Thymus (tissue), 11 donors: Measurements from ENCODE around the gene PEAK1. TPM values are rescaled to one million over a fixed set of nuclear protein-coding genes. Genes with fewer than 3 reads are reported as not detected.
"Not testable (repeated sequence)": the region's sequence is repeated elsewhere in the genome, so short reads cannot be mapped to it uniquely, and the experiment has no call there.

ENCODE experiments used
- DNase-seq, 9 donors: peaks; one replicate each; pipeline ENCODE4 v3.0.0-alpha.2; 2013; ENCODE audit warnings: low spot score in 9 of 9, low read depth in 6 of 9, missing footprints in 1 of 9
- H3K27ac ChIP-seq, 2 donors: one replicate each; pipeline ENCODE4 v1.5.1; 2013; ENCODE audit warnings: control low read depth in 1 of 2, low read depth in 1 of 2, low read length in 1 of 2, mild to moderate bottlenecking in 1 of 2, moderate library complexity in 1 of 2
- H3K27me3 ChIP-seq, 2 donors: one replicate each; pipeline ENCODE4 v1.5.1; 2013; ENCODE audit warnings: low read length in 1 of 2; ENCODE audit not compliant: control insufficient read depth in 2 of 2, insufficient read depth in 1 of 2
- H3K36me3 ChIP-seq, 2 donors: one replicate each; pipeline ENCODE4 v1.5.1; 2013; ENCODE audit warnings: low read length in 1 of 2, mild to moderate bottlenecking in 1 of 2, moderate library complexity in 1 of 2; ENCODE audit not compliant: control insufficient read depth in 2 of 2, insufficient read depth in 2 of 2
- H3K4me1 ChIP-seq, 2 donors: one replicate each; pipeline ENCODE4 v1.5.1; 2013; ENCODE audit warnings: low read length in 2 of 2; ENCODE audit not compliant: control insufficient read depth in 2 of 2, insufficient read depth in 2 of 2
- H3K4me3 ChIP-seq, 2 donors: one replicate each; pipeline ENCODE4 v1.5.1; 2013; ENCODE audit warnings: low read length in 2 of 2, control low read depth in 1 of 2, mild to moderate bottlenecking in 1 of 2
- H3K9me3 ChIP-seq, 2 donors: one replicate each; pipeline ENCODE4 v1.5.1; 2013; ENCODE audit warnings: low read length in 1 of 2, mild to moderate bottlenecking in 1 of 2; ENCODE audit not compliant: control insufficient read depth in 2 of 2, insufficient read depth in 1 of 2
- WGBS: extraction: QIAGEN DNeasy Blood & Tissue Kit; methylation state at CpG from one replicate; pipeline ENCODE4 v1.1.7; 2013; 5-methylcytosine and 5-hydroxymethylcytosine counted together
- polyA plus RNA-seq: library from polyadenylated mRNA; stranded (reverse); fragments of 200-250 nt; gene quantifications from one replicate; pipeline ENCODE4 v1.2.3, GENCODE V29; 2013
- total RNA-seq: library from RNA; stranded (reverse); fragments of 120-200 nt; gene quantifications from one replicate; pipeline ENCODE4 v1.2.4, GENCODE V29; 2013
- donor health status: healthy.

The PEAK1 gene
- total and polyA plus RNA-seq, 2 donors: 4.7 to 7.8 TPM

DNA sequence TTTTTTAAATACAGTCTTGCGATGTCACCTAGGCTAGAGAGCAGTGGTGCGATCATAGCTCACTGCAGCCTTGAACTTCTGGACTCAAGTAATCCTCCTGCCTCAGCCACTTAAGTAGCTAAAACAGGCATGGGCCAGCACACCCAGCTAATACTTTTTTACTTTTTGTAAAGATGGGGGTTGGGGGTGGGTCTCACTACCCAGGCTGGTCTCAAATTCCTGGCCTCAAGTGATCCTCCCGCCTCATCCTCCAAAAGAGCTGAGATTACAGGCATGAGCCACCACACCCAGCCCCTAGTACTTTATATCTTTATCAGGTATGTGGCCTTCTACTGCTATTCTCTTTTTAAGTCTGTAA lies 8.3 kb downstream of the PEAK1 start:
- DNase-seq: no peak
- peaks cover 5 to 6% of the 10 kb centered on the region in 2 donors for H3K4me1 ChIP-seq
- WGBS: 98% methylated on average over 3 of the region's 3 CpGs
- H3K4me3 ChIP-seq: no peak overlapping the region
- no peaks in the 10 kb centered on the region for H3K36me3 ChIP-seq
- H3K9me3 ChIP-seq: no peaks in the 10 kb centered on the region
- no peaks in the 10 kb centered on the region for H3K27me3 ChIP-seq
- no peak overlapping the region for H3K27ac ChIP-seq

DNA sequence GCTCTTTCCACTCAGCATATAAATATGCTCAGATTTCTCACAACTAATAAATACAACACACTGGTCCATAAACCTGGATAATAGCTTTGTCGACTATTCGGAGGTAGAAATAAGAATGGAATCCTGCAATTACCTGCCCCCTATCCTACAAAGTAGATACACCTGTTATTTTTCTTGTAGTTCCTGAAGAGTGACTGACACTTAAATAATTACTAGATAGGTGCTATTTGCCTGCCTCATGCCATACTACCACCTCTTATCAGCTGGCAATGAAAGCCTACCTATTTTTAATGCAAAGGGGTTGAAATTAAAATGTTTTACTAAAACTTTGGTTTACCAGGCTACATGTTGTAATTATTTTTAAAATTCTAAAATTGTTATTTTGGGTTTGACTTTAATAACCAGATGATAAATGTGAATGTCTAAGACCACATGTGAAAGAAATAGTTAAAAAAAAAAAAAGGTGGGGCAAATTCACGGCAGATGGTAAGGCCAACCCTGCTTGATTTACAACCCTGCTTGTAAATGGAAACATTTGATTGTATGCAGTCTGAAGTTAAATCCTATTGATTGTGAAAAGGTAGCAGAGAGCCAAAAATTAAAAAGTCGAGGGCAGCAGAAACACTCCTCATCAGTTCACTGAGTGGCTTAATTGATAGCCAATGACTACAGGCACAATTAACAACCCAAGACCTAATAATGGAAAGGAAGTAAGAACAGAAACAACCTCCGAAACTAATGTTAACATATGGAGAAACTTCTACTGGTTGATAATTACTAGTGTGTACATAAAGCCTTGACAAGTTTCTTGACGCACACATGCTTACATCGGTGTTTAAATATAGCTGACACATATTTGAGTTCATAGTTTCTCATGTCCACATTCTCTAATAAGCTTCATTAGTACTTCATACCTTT lies 8.9 kb downstream of the PEAK1 start:
- Histone ChIP-seq H3K27ac (no peak overlapping the region), H3K9me3 (no peaks in the 10 kb centered on the region), H3K36me3 (no peaks in the 10 kb centered on the region), H3K4me3 (no peak overlapping the region), H3K4me1 (peaks cover 5 to 6% of the 10 kb centered on the region in 2 donors), H3K27me3 (no peaks in the 10 kb centered on the region)
- DNase-seq: no peak
- WGBS: 97% methylated on average over 7 of the region's 7 CpGs

DNA sequence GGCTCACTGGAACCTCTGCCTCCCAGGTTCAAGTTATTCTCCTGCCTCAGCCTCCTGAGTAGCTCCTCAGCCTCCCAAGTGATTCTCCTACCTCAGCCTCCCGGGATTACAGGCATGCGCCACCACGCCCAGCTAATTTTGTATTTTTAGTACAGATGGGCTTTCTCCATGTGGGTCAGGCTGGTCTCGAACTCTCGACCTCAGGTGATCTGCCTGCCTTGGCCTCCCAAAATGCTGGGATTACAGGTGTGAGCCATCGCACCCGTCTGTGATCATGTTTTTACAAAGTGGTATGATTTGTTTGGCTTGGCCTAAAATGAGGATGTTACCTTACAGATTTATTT lies 9.8 kb downstream of the PEAK1 start:
- DNase-seq, H3K36me3 ChIP-seq, H3K4me1 ChIP-seq, H3K27me3 ChIP-seq, H3K9me3 ChIP-seq, H3K4me3 ChIP-seq: not testable (repeated sequence)
- 97% methylated on average over 7 of the region's 7 CpGs for WGBS
- peak overlapping the region; percentile 10 to 39 for H3K27ac ChIP-seq

DNA sequence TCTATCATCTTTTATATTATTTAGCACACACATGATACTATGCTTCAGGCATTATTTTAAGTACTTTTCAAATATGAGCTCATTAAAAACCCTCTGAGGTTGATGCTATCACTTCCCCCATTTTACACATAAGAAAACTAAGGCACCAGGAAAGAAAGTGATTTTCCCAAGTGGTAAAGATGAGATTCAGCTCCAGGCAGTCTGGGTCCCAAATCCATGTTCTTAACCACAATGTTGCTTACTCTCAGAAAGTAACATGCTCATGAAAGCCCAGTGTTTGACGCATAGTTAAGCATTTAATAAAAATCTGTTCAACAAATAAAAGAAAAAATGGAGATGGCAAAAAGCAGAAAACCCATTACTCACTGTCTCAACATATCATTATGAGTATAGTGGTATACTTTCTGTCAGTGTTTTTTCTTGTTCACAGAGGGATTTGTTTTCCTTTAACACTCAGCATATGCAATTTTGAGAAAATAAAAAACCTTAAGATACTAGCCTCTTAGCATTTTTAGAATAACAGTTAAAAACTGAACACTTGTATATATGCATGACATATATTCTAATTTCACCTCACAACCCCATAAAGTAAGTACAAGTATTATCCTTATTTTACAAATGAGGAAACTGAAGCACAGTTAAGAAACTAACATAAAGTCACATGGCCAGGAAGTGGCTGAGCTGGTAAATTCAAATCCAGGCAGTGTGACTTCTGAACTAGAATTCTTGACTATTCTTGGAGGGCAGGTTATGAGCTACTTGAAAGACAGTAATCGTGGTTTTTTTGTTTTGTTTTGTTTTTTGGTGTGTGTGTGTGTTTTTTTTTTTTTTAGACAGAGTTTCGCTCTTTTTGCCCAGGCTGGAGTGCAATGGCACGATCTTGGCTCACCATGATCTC lies 10.4 kb downstream of the PEAK1 start:
- peak in 8 of 9 donors; percentile 29 to 84 (median 60) for DNase-seq
- 62% methylated on average over 4 of the region's 4 CpGs for WGBS
- Histone ChIP-seq H3K27me3 (no peaks in the 10 kb centered on the region), H3K4me1 (peaks cover 5 to 6% of the 10 kb centered on the region in 2 donors), H3K4me3 (no peak overlapping the region), H3K9me3 (no peaks in the 10 kb centered on the region), H3K27ac (peak overlapping the region; percentile 10 to 39), H3K36me3 (no peaks in the 10 kb centered on the region)

DNA sequence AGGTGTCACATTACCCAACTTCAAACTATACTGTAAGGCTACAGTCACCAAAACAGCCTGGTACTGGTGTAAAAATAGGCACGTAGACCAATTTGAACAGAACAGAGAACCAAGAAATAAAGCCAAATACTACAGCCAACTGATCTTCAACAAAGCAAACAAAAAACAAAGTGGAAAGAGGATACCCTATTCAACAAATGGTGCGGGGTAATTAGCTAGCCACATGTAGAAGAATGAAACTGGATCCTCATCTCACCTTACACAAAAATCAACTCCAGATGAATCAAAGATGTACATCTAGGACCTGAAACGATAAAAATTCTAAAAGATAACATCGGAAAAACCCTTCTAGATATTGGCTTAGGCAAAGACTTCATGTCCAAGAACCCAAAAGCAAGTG lies 13.1 kb downstream of the PEAK1 start:
- H3K27me3 ChIP-seq: no peaks in the 10 kb centered on the region
- no peak overlapping the region for H3K27ac ChIP-seq
- no peak for DNase-seq
- H3K4me3 ChIP-seq: no peak overlapping the region
- WGBS: 96% methylated on average over 4 of the region's 4 CpGs
- H3K4me1 ChIP-seq: peaks cover 5 to 6% of the 10 kb centered on the region in 2 donors
- H3K9me3 ChIP-seq: no peaks in the 10 kb centered on the region
- H3K36me3 ChIP-seq: no peaks in the 10 kb centered on the region

DNA sequence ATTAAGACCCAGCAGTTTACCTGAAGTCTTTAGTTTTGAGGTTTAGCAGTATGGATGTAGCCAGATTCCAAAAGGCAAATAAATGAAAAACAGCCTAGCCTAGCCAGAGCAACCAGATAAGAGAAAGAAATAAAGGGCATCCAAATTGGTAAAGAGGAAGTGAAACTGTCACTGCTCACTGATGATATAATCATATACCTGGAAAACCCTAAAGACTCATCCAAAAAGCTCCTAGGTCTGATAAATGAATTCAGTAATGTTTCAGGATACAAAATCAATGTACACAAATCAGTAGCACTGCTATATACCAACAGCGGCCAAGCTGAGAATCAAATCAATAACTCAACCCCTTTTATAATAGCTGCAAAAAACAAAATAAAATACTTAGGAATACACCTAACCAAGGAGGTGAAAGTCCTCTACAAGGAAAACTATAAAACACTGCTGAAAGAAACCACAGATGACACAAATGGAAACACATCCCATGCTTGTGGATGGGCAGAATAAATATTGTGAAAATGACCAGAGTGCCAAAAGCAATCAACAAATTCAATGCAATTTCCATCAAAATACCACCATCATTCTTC lies 13.6 kb downstream of the PEAK1 start:
- H3K9me3 ChIP-seq, H3K36me3 ChIP-seq, H3K4me1 ChIP-seq, H3K4me3 ChIP-seq, H3K27me3 ChIP-seq, DNase-seq, H3K27ac ChIP-seq: not testable (repeated sequence)
- WGBS: 97% methylated on average over 1 of the region's 1 CpG

DNA sequence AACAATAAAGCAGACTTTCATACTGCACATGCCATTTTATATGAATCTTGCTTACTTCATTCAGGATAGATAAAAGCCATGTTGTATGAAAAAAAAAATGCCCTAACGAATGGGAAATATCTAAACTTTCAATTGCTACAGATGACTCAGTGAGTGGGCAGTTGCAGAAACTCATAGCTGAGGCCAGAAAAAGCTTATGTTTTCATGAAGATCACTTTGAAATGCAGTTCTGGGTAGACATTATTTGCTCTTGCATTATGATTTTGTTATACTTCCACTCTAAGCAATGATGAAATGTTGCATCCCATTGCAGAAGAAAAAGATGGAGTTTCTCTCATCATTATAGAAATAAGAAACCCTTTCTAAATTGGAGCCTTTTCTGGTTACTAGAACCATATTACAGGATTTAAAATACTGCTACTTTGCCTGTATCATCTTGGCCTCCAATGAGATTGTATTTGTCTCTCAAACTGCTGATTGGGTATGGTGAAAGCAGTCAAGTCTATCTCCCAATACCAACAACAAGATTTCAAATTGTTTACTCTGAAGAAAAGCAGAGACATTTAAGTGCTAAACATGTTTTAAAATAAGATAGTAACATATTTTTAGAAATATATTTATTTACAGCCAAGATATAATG lies 17.0 kb downstream of the PEAK1 start:
- Histone ChIP-seq H3K4me3 (no peak overlapping the region), H3K27me3 (no peaks in the 10 kb centered on the region), H3K9me3 (no peaks in the 10 kb centered on the region), H3K36me3 (no peaks in the 10 kb centered on the region), H3K4me1 (no peaks in the 10 kb centered on the region), H3K27ac (no peak overlapping the region)
- DNase-seq: no peak
- WGBS: 90% methylated on average over 1 of the region's 1 CpG

DNA sequence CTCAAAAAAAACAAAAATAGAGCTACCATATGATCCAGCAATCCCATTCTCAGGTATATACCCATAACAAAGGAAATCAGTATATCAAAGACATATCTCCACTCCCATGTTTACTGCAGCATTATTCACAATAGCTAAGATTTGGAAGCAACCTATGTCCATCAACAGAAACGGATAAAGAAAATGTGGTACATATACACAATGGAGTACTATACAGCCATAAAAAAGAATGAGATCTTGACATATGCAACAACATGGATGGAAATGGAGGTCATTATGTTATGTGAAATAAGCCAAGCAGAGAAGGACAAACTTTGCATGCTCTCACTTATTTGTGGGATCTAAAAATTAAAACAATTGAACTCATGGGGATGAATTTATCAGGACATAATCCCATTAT lies 19.6 kb downstream of the PEAK1 start:
- WGBS: 100% methylated on average over 1 of the region's 1 CpG
- Histone ChIP-seq H3K9me3 (no peaks in the 10 kb centered on the region), H3K4me1 (no peaks in the 10 kb centered on the region), H3K4me3 (no peak overlapping the region), H3K27ac (no peak overlapping the region), H3K27me3 (no peaks in the 10 kb centered on the region), H3K36me3 (no peaks in the 10 kb centered on the region)
- no peak for DNase-seq
